Peyer's patch (tissue), 4 donors: ENCODE results near the gene C9orf43.

Source experiments
- POLR2A ChIP-seq, 2 donors: fragments of 450-650 bp; IDR thresholded peaks; one replicate each; pipeline ENCODE4 v1.5.1; 2017; ENCODE audit warnings: antibody characterized with exemption in 2 of 2, mild to moderate bottlenecking in 2 of 2, moderate library complexity in 2 of 2
- TF ChIP-seq, protein P1 (sequence below), 6 experiments: fragments of 450-650 bp in 4 of 6; fragments of 200-600 bp in 2 of 6; sonication (generic) in 1 of 6; IDR thresholded peaks; one replicate each; pipeline ENCODE4 v1.5.1; 2017 to 2019; ENCODE audit warnings: antibody characterized with exemption in 6 of 6, mild to moderate bottlenecking in 3 of 6, moderate library complexity in 1 of 6

DNA sequence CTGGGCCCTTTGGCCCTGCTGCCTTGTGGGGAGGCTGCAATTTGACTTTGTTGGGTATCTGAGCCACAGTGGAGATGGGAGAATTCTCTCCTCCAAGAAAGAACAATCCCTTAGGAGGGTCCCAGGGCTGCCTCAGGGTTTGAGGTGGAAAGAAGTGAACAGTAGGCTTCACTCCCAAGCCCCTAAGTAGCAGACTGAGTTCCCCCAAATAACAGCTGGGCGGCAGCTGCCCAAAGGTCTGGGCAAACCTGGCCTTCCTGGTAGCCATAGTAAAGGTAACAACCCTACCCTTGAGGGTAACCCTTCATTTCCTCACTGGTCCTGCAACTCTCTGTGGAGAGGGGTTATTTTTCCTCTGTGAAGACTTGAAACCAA lies 53.7 kb downstream of the C9orf43 start:
- TF ChIP-seq POLR2A (IDR thresholded peaks at IDR 0.05), result no peak
- TF ChIP-seq, protein P1, sequence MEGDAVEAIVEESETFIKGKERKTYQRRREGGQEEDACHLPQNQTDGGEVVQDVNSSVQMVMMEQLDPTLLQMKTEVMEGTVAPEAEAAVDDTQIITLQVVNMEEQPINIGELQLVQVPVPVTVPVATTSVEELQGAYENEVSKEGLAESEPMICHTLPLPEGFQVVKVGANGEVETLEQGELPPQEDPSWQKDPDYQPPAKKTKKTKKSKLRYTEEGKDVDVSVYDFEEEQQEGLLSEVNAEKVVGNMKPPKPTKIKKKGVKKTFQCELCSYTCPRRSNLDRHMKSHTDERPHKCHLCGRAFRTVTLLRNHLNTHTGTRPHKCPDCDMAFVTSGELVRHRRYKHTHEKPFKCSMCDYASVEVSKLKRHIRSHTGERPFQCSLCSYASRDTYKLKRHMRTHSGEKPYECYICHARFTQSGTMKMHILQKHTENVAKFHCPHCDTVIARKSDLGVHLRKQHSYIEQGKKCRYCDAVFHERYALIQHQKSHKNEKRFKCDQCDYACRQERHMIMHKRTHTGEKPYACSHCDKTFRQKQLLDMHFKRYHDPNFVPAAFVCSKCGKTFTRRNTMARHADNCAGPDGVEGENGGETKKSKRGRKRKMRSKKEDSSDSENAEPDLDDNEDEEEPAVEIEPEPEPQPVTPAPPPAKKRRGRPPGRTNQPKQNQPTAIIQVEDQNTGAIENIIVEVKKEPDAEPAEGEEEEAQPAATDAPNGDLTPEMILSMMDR (IDR thresholded peaks at IDR 0.05), result no peak
